ENCODE results near the gene BEST1. TPM values are rescaled to one million over a fixed set of nuclear protein-coding genes. Genes with fewer than 3 reads are reported as not detected.

The BEST1 gene
- total and polyA plus RNA-seq, 2 of the 13 experiments (the other 11 are each of a cell fraction or from before 2014, with no cell fraction given) = 0.09 to 0.65 TPM

DNA sequence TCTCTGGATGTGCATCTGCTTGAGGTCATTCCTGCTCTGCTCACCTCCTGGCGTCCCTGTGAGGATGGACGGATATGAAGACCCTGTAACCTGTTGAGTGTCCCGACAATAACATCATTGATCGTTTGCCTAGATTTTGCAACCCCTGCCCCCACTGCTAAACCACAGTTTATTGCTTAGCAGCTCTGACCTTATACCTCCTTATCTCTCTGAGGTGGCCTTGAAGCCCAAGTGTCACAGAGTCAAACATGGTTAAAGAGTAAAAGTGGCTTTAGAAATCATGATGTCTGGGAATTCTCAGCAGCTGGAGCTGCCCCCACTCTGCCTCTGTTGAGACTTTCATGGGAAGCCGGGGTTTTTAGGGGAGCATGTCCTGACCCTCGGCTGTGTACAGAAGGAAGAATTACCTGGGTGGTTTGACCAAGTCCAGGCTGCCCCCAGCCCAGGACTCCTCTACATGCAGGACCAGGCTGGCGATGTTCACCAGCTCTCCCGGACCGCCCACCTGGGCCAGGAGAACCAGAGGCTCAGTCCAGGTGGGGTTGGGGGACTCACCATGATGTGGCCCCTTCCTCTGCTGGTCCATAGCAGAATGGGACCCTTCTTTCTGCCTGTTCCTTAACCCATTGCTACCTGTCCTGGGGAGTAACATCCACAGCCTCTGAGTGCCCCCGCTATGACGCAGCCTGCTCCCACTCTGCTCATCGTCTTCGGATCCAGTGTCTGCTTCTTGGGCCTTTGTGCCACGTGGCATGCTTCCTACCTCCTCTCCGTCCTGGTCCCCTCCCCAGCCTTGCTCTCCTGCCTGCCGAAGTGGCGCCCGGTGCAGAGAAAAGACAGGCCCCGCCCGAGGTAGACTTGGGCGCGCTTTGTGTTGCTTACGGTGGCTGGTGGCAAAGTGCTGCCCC, 50.6 kb downstream of the BEST1 start (continued):
- TF ChIP-seq ZNF101 (CRISPR knock-in tag; IDR thresholded peaks at IDR 0.05; ENCODE audit: borderline replicate concordance, low read depth) (no peak), ZNF337 (CRISPR knock-in tag; IDR thresholded peaks at IDR 0.05; ENCODE audit: borderline replicate concordance, low read depth) (peak; percentile 58; the same call in 1 of the 2 replicates), KDM3A (CRISPR knock-in tag; IDR thresholded peaks at IDR 0.05; ENCODE audit: low read depth) (0 out of 2 replicates have a peak, but pooled peaks have one; percentile 27), SETDB1 (CRISPR knock-in tag; IDR thresholded peaks at IDR 0.05; ENCODE audit: borderline replicate concordance) (no peak), GABPA (IDR thresholded peaks at IDR 0.05; ENCODE audit: low read depth, low read length) (no peak), GABPA (CRISPR knock-in tag; IDR thresholded peaks at IDR 0.05; ENCODE audit: low read depth) (0 out of 2 replicates have a peak, but pooled peaks have one; percentile 16), ZNF550 (CRISPR knock-in tag; IDR thresholded peaks at IDR 0.05; ENCODE audit: borderline replicate concordance) (no peak), TP53 (CRISPR knock-in tag; conservative IDR thresholded peaks at IDR 0.05) (peak; percentile 81; the same call in 1 of the 2 replicates), KAT2B (IDR thresholded peaks at IDR 0.05; ENCODE audit: borderline replicate concordance, low read depth, low read length) (no peak), ZNF780A (CRISPR knock-in tag; IDR thresholded peaks at IDR 0.05) (no peak), NR2F2 (IDR thresholded peaks at IDR 0.05; ENCODE audit: borderline replicate concordance, low read depth) (peak; percentile 84; the same call in 1 of the 2 replicates), MEIS2 (CRISPR knock-in tag; IDR thresholded peaks at IDR 0.05) (no peak), TBX3 (IDR thresholded peaks at IDR 0.05; ENCODE audit: borderline replicate concordance) (no peak), SMAD3 (CRISPR knock-in tag; IDR thresholded peaks at IDR 0.05) (peak; percentile 30; the same call in 1 of the 2 replicates), HDAC2 (CRISPR knock-in tag; IDR thresholded peaks at IDR 0.05) (peak; percentile 66), NR1H2 (CRISPR knock-in tag; IDR thresholded peaks at IDR 0.05; ENCODE audit: borderline replicate concordance, low read depth) (no peak), ZFP37 (CRISPR knock-in tag; IDR thresholded peaks at IDR 0.05; ENCODE audit: borderline replicate concordance) (no peak), ZNF34 (CRISPR knock-in tag; IDR thresholded peaks at IDR 0.05; ENCODE audit: borderline replicate concordance) (no peak; the same call in 1 of the 2 replicates), SMAD1 (CRISPR knock-in tag; IDR thresholded peaks at IDR 0.05; ENCODE audit: borderline replicate concordance, low read depth) (no peak), HOXA3 (CRISPR knock-in tag; IDR thresholded peaks at IDR 0.05) (peak; percentile 16; the same call in 1 of the 2 replicates), ZNF788 (CRISPR knock-in tag; IDR thresholded peaks at IDR 0.05; ENCODE audit: borderline replicate concordance) (0 out of 2 replicates have a peak, but pooled peaks have one; percentile 8)
- TF ChIP-seq, protein P1, sequence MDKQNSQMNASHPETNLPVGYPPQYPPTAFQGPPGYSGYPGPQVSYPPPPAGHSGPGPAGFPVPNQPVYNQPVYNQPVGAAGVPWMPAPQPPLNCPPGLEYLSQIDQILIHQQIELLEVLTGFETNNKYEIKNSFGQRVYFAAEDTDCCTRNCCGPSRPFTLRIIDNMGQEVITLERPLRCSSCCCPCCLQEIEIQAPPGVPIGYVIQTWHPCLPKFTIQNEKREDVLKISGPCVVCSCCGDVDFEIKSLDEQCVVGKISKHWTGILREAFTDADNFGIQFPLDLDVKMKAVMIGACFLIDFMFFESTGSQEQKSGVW (CRISPR knock-in tag; IDR thresholded peaks at IDR 0.05; ENCODE audit: borderline replicate concordance) = no peak
- TF ChIP-seq, protein P2, sequence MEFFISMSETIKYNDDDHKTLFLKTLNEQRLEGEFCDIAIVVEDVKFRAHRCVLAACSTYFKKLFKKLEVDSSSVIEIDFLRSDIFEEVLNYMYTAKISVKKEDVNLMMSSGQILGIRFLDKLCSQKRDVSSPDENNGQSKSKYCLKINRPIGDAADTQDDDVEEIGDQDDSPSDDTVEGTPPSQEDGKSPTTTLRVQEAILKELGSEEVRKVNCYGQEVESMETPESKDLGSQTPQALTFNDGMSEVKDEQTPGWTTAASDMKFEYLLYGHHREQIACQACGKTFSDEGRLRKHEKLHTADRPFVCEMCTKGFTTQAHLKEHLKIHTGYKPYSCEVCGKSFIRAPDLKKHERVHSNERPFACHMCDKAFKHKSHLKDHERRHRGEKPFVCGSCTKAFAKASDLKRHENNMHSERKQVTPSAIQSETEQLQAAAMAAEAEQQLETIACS (CRISPR knock-in tag; IDR thresholded peaks at IDR 0.05) = no peak
- TF ChIP-seq, protein P3, sequence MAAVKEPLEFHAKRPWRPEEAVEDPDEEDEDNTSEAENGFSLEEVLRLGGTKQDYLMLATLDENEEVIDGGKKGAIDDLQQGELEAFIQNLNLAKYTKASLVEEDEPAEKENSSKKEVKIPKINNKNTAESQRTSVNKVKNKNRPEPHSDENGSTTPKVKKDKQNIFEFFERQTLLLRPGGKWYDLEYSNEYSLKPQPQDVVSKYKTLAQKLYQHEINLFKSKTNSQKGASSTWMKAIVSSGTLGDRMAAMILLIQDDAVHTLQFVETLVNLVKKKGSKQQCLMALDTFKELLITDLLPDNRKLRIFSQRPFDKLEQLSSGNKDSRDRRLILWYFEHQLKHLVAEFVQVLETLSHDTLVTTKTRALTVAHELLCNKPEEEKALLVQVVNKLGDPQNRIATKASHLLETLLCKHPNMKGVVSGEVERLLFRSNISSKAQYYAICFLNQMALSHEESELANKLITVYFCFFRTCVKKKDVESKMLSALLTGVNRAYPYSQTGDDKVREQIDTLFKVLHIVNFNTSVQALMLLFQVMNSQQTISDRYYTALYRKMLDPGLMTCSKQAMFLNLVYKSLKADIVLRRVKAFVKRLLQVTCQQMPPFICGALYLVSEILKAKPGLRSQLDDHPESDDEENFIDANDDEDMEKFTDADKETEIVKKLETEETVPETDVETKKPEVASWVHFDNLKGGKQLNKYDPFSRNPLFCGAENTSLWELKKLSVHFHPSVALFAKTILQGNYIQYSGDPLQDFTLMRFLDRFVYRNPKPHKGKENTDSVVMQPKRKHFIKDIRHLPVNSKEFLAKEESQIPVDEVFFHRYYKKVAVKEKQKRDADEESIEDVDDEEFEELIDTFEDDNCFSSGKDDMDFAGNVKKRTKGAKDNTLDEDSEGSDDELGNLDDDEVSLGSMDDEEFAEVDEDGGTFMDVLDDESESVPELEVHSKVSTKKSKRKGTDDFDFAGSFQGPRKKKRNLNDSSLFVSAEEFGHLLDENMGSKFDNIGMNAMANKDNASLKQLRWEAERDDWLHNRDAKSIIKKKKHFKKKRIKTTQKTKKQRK (IDR thresholded peaks at IDR 0.05; ENCODE audit: low read length) = no peak
- TF ChIP-seq, protein P4, sequence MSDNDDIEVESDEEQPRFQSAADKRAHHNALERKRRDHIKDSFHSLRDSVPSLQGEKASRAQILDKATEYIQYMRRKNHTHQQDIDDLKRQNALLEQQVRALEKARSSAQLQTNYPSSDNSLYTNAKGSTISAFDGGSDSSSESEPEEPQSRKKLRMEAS (IDR thresholded peaks at IDR 0.05) = no peak; the same call in 1 of the 2 replicates
